HG03095 (cell line): ENCODE data around the gene SEMA3D.

ENCODE experiments used
- ATAC-seq: cut with Tn5 transposase; IDR thresholded peaks from one replicate; pipeline ENCODE4 v1.9.1; 2021; ENCODE audit warnings: moderate library complexity; ENCODE audit not compliant: unreplicated experiment

The SEMA3D gene

GRCh38 chr7:85186521-85187241 lies at the start of gene SEMA3D:
SEMA3D (minus strand) TSS chr7:85187056; CDS start chr7:85121891, 65,165 bp downstream.
- ATAC-seq: peak; percentile 95

GRCh38 chr7:85234730-85235129 lies 47.9 kb upstream of the SEMA3D start:
- ATAC-seq: no peak

- ATAC-seq: no peak
Observed at GRCh38 chr7:85232068-85232467, 45.2 kb upstream of the SEMA3D start.

GRCh38 chr7:85230623-85231022 lies 43.8 kb upstream of the SEMA3D start:
- no peak for ATAC-seq

GRCh38 chr7:85229544-85229943 lies 42.7 kb upstream of the SEMA3D start:
- ATAC-seq: no peak

- ATAC-seq: no peak
Observed at GRCh38 chr7:85226361-85227085, 39.7 kb upstream of the SEMA3D start.

- no peak for ATAC-seq
Observed at GRCh38 chr7:85224171-85224570, 37.3 kb upstream of the SEMA3D start.

GRCh38 chr7:85222522-85222921 lies 35.7 kb upstream of the SEMA3D start:
- no peak for ATAC-seq

GRCh38 chr7:85221796-85222195 lies 34.9 kb upstream of the SEMA3D start:
- ATAC-seq: no peak

- no peak for ATAC-seq
Observed at GRCh38 chr7:85220651-85221050, 33.8 kb upstream of the SEMA3D start.

GRCh38 chr7:85220023-85220422 lies 33.2 kb upstream of the SEMA3D start:
- ATAC-seq: no peak

GRCh38 chr7:85217085-85217484 lies 30.2 kb upstream of the SEMA3D start:
- ATAC-seq: no peak

GRCh38 chr7:85215098-85215497 lies 28.2 kb upstream of the SEMA3D start:
- ATAC-seq: peak; percentile 71

GRCh38 chr7:85213500-85213899 lies 26.6 kb upstream of the SEMA3D start:
- no peak for ATAC-seq

- ATAC-seq: no peak
Observed at GRCh38 chr7:85205754-85206153, 18.9 kb upstream of the SEMA3D start.

- ATAC-seq: no peak
Observed at GRCh38 chr7:85204496-85204895, 17.6 kb upstream of the SEMA3D start.

- no peak for ATAC-seq
Observed at GRCh38 chr7:85204061-85204460, 17.2 kb upstream of the SEMA3D start.

- no peak for ATAC-seq
Observed at GRCh38 chr7:85201209-85201608, 14.4 kb upstream of the SEMA3D start.

GRCh38 chr7:85196696-85197095 lies 9.8 kb upstream of the SEMA3D start:
- no peak for ATAC-seq

GRCh38 chr7:85191383-85191782 lies 4.5 kb upstream of the SEMA3D start:
- no peak for ATAC-seq

- ATAC-seq: peak; percentile 21
Observed at GRCh38 chr7:85186083-85186520, 754 bp downstream of the SEMA3D start.

GRCh38 chr7:85185424-85186082 lies 1.3 kb downstream of the SEMA3D start:
- no peak for ATAC-seq
